Astrocyte (in vitro differentiated cells and primary cell): ENCODE data around the gene CNTN5.

Source experiments
- EZH2 ChIP-seq: IDR thresholded peaks from 2 replicates; pipeline ENCODE4 v1.6.1; 2012; ENCODE audit warnings: mild to moderate bottlenecking, low read length, inconsistent platforms; ENCODE audit not compliant: insufficient read depth
- TF ChIP-seq, protein P1 (sequence below): IDR thresholded peaks from 2 replicates; pipeline ENCODE4 v1.5.1; 2011; ENCODE audit warnings: low read depth, mild to moderate bottlenecking, inconsistent platforms, low read length, moderate library complexity; ENCODE audit not compliant: insufficient read depth

DNA sequence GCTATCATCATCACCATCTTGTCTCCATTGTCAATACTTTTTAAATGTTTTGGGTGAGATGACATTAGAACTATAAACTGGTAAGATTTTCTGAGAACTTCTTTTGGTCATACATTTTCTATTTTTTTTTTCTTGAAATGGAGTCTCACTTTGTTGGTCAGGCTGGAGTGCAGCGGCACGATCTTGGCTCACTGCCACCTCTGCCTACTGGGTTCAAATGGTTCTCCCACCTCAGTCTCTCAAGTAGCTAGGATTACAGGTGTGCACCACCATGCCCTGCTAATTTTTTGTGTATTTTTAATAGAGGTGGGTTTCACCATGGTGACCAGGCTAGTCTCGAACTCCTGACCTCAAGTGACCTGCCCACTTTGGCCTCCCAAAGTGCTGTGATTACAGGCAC is 880.4 kb downstream of the CNTN5 start:
- TF ChIP-seq, protein P1, sequence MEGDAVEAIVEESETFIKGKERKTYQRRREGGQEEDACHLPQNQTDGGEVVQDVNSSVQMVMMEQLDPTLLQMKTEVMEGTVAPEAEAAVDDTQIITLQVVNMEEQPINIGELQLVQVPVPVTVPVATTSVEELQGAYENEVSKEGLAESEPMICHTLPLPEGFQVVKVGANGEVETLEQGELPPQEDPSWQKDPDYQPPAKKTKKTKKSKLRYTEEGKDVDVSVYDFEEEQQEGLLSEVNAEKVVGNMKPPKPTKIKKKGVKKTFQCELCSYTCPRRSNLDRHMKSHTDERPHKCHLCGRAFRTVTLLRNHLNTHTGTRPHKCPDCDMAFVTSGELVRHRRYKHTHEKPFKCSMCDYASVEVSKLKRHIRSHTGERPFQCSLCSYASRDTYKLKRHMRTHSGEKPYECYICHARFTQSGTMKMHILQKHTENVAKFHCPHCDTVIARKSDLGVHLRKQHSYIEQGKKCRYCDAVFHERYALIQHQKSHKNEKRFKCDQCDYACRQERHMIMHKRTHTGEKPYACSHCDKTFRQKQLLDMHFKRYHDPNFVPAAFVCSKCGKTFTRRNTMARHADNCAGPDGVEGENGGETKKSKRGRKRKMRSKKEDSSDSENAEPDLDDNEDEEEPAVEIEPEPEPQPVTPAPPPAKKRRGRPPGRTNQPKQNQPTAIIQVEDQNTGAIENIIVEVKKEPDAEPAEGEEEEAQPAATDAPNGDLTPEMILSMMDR: no peak
- TF ChIP-seq EZH2: no peak
